Cardiac fibroblast (primary cell): Measurements from ENCODE around the gene KRT75.

Source experiments
- DNase-seq, 2 donors: peaks; one replicate each; pipeline versions ENCODE4 v3.0.0 to v3.0.0-alpha.2; 2010; ENCODE audit warnings: low read depth in 2 of 2
- H3K4me3 ChIP-seq, 2 donors: replicated peaks in 1 of 2; 1 replicate in 1 of 2; 2 replicates in 1 of 2; pipeline ENCODE4 v1.5.1; 2011; ENCODE audit warnings: low read depth in 2 of 2, low read length in 2 of 2, mild to moderate bottlenecking in 2 of 2, moderate library complexity in 1 of 2
- CTCF ChIP-seq: IDR thresholded peaks from one replicate; pipeline ENCODE4 v1.5.1; 2011; ENCODE audit warnings: low read depth, mild to moderate bottlenecking, low read length, inconsistent platforms

KRT75 gene

GRCh38 chr12:52434081-52434733 lies at the start of gene KRT75:
Gene KRT75, minus strand, starts transcription at chr12:52434371. Its CDS starts 67 bp downstream, at chr12:52434304.
- DNase-seq = no peak
- no peak for TF ChIP-seq CTCF
- no peak within 1 kb of the TSS for H3K4me3 ChIP-seq

- no peak for TF ChIP-seq CTCF
- no peak for DNase-seq
- no peak overlapping the region for H3K4me3 ChIP-seq
These were observed 45.9 kb upstream of the KRT75 start for GRCh38 chr12:52480073-52480472.

DNA sequence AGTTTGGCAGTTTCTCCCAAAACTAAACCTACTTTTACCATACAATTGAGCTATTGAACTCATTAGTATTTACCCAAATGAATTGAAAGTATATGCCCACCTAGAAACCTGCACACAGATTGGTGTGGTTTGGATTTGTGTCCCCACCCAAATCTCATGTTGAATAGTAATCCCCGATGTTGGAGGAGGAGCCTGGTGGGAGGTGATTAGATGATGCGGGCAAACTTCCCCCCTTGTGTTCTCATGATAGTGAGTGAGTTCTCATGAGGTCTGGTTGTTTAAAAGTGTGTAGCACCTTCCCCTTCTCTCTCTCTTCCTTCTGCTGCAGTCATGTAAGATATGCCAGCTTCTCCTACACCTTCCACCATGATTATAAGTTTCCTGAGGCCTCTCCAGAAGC lies 43.5 kb upstream of the KRT75 start:
- H3K4me3 ChIP-seq = no peak overlapping the region
- no peak for DNase-seq
- no peak for TF ChIP-seq CTCF

GRCh38 chr12:52474212-52474611 lies 40.0 kb upstream of the KRT75 start:
- no peak for TF ChIP-seq CTCF
- no peak overlapping the region for H3K4me3 ChIP-seq
- DNase-seq = no peak

GRCh38 chr12:52473768-52474167 lies 39.6 kb upstream of the KRT75 start, which contains the start of gene KRT6C:
Gene KRT6C, minus strand, starts transcription at chr12:52473805. Its CDS starts 68 bp downstream, at chr12:52473737.
- DNase-seq = no peak
- H3K4me3 ChIP-seq = no peak within 1 kb of the TSS
- no peak for TF ChIP-seq CTCF

DNA sequence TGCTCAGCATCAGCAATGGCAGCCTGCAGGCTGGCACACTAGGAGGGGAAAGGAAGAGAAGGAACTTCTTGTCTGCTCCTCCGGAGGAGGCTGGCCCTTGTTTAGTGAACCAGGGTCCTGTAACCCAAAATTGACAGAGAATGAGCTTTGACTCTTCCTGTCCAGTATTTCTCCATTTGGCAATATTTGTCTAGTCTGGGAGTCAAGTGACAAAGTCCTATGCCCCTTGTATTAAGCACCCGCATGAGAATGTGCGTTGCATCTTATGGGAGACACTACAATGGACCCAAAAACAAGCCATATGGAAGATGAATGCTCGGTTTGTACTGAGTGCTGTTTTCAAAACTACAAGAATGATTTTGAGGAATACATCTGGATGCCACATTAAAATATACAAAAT lies 35.7 kb upstream of the KRT75 start:
- DNase-seq = no peak
- no peak overlapping the region for H3K4me3 ChIP-seq
- no peak for TF ChIP-seq CTCF

GRCh38 chr12:52464897-52465296 lies 30.7 kb upstream of the KRT75 start:
- no peak for TF ChIP-seq CTCF
- no peak overlapping the region for H3K4me3 ChIP-seq
- DNase-seq = peak in 1 of 2 donors; percentile 3
